Measurements from ENCODE around the gene CDK5RAP1. TPM values are rescaled to one million over a fixed set of nuclear protein-coding genes. Genes with fewer than 3 reads are reported as not detected.

CDK5RAP1 gene
- total and polyA plus RNA-seq, 12 donors: 16.9 to 42.6 (median 23.3) TPM

GRCh38 chr20:33412484-33412838 lies 11.1 kb upstream of the CDK5RAP1 start:
- no peak for TF ChIP-seq CTCF (IDR thresholded peaks at IDR 0.05)
- intact Hi-C loops (cut with DNase I): no loop called here
- Histone ChIP-seq H3K4me1 (peaks cover 0 to 22% (median 7%) of the 10 kb centered on the region in 9 donors), H3K4me3 (no peak overlapping the region), H3K27ac (no peak overlapping the region), H3K9me3 (no peaks in the 10 kb centered on the region), H3K36me3 (peaks cover 0 to 89% (median 45%) of the 10 kb centered on the region in 9 donors), H3K27me3 (no peaks in the 10 kb centered on the region)
- WGBS, 2 donors: 85 to 88% methylated on average over 8 of the region's 8 CpGs
- DNase-seq: no peak
- ATAC-seq: no peak

GRCh38 chr20:33411711-33412483 lies 10.6 kb upstream of the CDK5RAP1 start:
- H3K27me3 ChIP-seq: no peaks in the 10 kb centered on the region
- no peak for TF ChIP-seq CTCF (IDR thresholded peaks at IDR 0.05)
- DNase-seq (no peak), ATAC-seq (no peak)
- WGBS, 2 donors: 94 to 98% methylated on average over 7 of the region's 7 CpGs
- H3K36me3 ChIP-seq: peaks cover 0 to 89% (median 49%) of the 10 kb centered on the region in 9 donors
- H3K9me3 ChIP-seq: no peaks in the 10 kb centered on the region
- no peak overlapping the region for H3K4me3 ChIP-seq
- intact Hi-C loops (cut with DNase I): no loop called here
- H3K27ac ChIP-seq: no peak overlapping the region
- H3K4me1 ChIP-seq: peaks cover 0 to 19% (median 7%) of the 10 kb centered on the region in 9 donors

- Histone ChIP-seq H3K27me3 (no peaks in the 10 kb centered on the region), H3K4me3 (no peak overlapping the region), H3K4me1 (peaks cover 0 to 13% (median 5%) of the 10 kb centered on the region in 9 donors), H3K9me3 (no peaks in the 10 kb centered on the region), H3K27ac (no peak overlapping the region), H3K36me3 (peaks cover 0 to 91% (median 52%) of the 10 kb centered on the region in 9 donors)
- DNase-seq (no peak), ATAC-seq (no peak)
- intact Hi-C loops (cut with DNase I): no loop called here
- WGBS, 2 donors: 83 to 88% methylated on average over 7 of the region's 7 CpGs
- TF ChIP-seq CTCF (IDR thresholded peaks at IDR 0.05): no peak
Measured at GRCh38 chr20:33411242-33411641, 9.9 kb upstream of the CDK5RAP1 start.

DNA sequence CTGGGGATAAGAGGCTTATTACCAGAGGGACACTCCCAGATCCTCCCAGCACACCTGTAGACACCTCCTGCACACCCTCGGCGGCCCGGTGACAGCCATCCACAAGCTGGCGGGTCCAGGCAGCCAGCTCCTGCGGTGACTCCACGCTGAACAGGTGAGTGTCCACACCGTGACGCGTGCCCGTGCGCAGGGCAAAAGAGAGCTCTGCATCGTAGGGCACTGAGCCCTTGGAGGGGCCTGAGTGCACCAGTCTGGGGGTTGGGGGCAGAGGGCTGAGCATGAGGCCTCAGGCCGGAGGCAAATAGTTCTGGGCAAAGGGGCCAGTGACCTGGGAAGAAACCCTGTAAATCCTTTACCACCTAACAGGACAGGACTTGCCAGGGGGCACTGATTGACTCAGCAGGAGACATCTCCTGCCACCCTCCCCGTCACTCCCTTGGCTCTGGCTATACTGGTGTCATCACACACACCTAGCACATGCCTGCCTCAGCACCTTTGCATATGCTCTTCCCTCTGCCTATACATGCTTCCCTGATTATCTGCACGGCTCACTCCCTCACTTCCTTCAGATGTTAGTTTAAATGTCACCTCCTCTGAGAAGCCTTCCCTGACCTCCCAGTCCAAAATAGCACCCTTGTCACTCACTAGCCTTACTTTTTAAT lies 8.9 kb upstream of the CDK5RAP1 start:
- Histone ChIP-seq H3K27me3 (no peaks in the 10 kb centered on the region), H3K4me1 (peaks cover 0 to 2% (median 0%) of the 10 kb centered on the region in 9 donors), H3K27ac (no peak overlapping the region), H3K9me3 (no peaks in the 10 kb centered on the region), H3K4me3 (no peak overlapping the region), H3K36me3 (peaks cover 0 to 93% (median 52%) of the 10 kb centered on the region in 9 donors)
- intact Hi-C loops (cut with DNase I): no loop called here
- no peak for ATAC-seq
- 94 to 95% methylated on average over 15 of the region's 15 CpGs for WGBS, 2 donors
- no peak for DNase-seq
- no peak for TF ChIP-seq CTCF (IDR thresholded peaks at IDR 0.05)

Data from heart right ventricle (tissue), 16 donors.